HUES6 (cell line): ENCODE measurements around the gene KRT34.
"Not testable (repeated sequence)": the region's sequence is repeated elsewhere in the genome, so short reads cannot be mapped to it uniquely, and the experiment has no call there.

Experiments used
- H3K27ac ChIP-seq: 2 replicates; pipeline ENCODE4 v1.7.0; 2013; ENCODE audit warnings: low read depth, mild to moderate bottlenecking, low read length, inconsistent platforms
- H3K27me3 ChIP-seq: 2 replicates; pipeline ENCODE4 v1.6.1; 2013; ENCODE audit warnings: low read length; ENCODE audit not compliant: control insufficient read depth, insufficient read depth
- H3K36me3 ChIP-seq: 2 replicates; pipeline ENCODE4 v1.6.1; 2013; ENCODE audit warnings: low read length; ENCODE audit not compliant: control insufficient read depth, insufficient read depth
- H3K4me1 ChIP-seq: 2 replicates; pipeline ENCODE4 v1.6.1; 2013; ENCODE audit warnings: low read length; ENCODE audit not compliant: control insufficient read depth, insufficient read depth
- H3K4me3 ChIP-seq: 2 replicates; pipeline ENCODE4 v1.5.1; 2013; ENCODE audit warnings: low read depth, low read length
- H3K9ac ChIP-seq: one replicate; pipeline ENCODE4 v1.6.1; 2013; ENCODE audit warnings: mild to moderate bottlenecking, low read length
- H3K9me3 ChIP-seq: 2 replicates; pipeline ENCODE4 v1.6.1; 2013; ENCODE audit warnings: low read depth, low read length; ENCODE audit not compliant: control insufficient read depth, insufficient read depth

KRT34 gene

DNA sequence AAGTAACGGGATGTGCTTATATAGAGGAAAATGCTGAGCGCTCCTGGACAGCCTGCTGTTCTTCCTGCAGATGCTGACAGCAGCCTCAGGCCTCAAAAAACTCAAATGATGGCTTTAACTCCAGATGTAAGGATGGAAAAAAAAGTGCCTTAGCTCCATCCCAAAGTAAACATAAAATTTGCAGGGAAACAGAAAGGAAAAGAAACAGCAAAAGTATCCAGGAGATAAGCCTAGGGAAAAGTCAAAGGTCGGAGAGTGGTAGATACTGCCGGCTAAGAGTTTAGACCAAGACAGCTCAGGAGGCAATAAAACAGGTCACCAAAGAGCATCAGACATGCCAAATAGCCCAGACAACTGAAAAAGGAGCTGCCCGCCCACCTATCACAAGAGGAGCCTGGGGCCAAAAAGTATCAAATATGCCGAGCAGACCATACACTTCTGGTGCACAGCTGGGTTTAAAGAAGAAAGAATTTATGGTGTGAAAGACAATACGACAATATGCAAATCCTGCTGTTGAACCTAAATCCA lies 8.4 kb upstream of the KRT34 start:
- no peak overlapping the region for H3K9ac ChIP-seq
- no peaks in the 10 kb centered on the region for H3K36me3 ChIP-seq
- no peak overlapping the region for H3K27ac ChIP-seq
- H3K4me1 ChIP-seq: no peaks in the 10 kb centered on the region
- H3K9me3 ChIP-seq: peaks cover 6% of the 10 kb centered on the region; the same call in 1 of the 2 replicates
- no peaks in the 10 kb centered on the region for H3K27me3 ChIP-seq
- no peak overlapping the region for H3K4me3 ChIP-seq

DNA sequence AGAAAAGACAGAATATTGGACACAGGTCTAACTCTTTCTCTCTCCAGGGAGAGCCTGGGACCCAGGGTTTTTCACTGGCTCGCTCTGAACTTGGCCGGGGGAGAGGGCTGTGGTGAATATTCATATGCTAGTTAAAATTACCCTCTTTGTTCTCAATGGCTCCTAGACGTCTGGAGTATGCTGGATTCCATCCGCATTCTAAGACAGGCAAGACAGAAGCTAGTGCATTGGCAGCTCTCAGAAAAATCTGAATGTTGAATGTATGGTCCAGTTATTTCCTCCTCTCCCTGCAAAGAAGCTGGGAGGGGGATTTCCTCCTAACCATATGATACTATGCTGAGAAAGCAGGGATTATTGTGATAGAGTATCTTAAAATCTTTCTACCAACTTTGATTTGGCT lies 5.6 kb upstream of the KRT34 start:
- H3K4me3 ChIP-seq: no peak overlapping the region
- H3K9me3 ChIP-seq: peaks cover 6% of the 10 kb centered on the region; the same call in 1 of the 2 replicates
- no peak overlapping the region for H3K27ac ChIP-seq
- no peaks in the 10 kb centered on the region for H3K36me3 ChIP-seq
- no peaks in the 10 kb centered on the region for H3K4me1 ChIP-seq
- H3K27me3 ChIP-seq: no peaks in the 10 kb centered on the region
- no peak overlapping the region for H3K9ac ChIP-seq

DNA sequence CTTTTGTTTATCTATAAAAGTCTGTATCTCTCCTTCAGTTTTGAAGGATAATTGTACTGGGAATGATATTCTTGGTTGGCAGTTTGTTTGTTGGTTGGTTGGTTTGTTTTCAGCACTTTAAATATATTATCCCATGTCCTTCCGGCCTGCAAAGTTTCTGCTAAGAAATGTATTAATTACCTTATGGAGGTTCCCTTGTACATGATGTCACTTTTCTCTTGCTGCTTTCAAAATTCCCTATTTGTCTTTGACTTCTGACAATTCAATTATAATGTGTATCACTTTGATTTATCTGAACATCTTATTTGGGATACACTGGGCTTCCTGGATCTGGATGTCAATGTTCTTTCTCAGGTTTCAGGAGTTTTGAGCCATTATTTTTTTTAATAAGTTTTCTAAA lies 4.1 kb upstream of the KRT34 start:
- Histone ChIP-seq H3K27me3 (no peaks in the 10 kb centered on the region), H3K36me3 (no peaks in the 10 kb centered on the region), H3K4me1 (no peaks in the 10 kb centered on the region), H3K9me3 (peaks cover 6% of the 10 kb centered on the region; the same call in 1 of the 2 replicates), H3K27ac (no peak overlapping the region), H3K9ac (no peak overlapping the region), H3K4me3 (no peak overlapping the region)

DNA sequence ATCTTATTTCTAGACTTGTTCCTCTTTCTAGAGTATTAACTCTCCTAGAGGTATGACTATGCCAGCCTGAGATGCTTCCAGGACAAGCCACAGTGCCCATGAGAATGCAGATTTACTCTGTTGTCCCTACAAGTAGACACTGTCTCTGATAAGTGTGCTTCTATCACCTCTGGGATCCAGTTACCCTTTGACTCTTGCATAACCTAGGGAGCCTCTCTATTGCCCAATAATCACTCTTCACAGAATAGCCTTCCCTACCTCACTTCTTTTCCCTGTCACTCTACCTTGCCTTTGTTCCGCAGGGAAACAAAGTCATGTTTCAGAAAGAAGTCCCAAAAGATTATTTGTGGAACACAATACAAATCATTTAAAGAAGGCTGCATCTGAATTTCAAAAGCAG lies 1.6 kb upstream of the KRT34 start:
- Histone ChIP-seq H3K36me3 (no peaks in the 10 kb centered on the region), H3K9ac (no peak overlapping the region), H3K4me1 (no peaks in the 10 kb centered on the region), H3K4me3 (no peak overlapping the region), H3K27me3 (no peaks in the 10 kb centered on the region), H3K27ac (no peak overlapping the region), H3K9me3 (peaks cover 6% of the 10 kb centered on the region; the same call in 1 of the 2 replicates)

DNA sequence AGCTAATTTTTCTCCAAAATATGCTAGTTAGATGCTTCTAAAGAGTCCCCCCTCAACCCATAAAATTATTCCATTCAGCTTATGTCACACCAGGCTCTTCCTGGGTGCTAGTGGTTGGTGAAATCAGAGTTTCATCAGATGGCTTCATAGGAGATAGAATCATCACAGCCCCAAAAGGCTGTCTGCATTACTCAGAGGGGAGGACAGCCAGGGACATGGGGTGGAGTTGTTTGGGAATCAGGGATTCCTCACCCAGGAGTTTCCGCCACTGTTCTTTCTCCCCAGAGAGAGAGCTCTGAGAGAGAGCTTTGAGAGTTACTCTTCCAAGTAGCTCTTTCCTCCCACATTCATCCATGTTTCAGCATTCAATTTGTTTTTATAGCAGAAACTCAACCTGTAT lies 288 bp upstream of the KRT34 start:
- Histone ChIP-seq H3K9me3 (peaks cover 6% of the 10 kb centered on the region; the same call in 1 of the 2 replicates), H3K27me3 (no peaks in the 10 kb centered on the region)

DNA sequence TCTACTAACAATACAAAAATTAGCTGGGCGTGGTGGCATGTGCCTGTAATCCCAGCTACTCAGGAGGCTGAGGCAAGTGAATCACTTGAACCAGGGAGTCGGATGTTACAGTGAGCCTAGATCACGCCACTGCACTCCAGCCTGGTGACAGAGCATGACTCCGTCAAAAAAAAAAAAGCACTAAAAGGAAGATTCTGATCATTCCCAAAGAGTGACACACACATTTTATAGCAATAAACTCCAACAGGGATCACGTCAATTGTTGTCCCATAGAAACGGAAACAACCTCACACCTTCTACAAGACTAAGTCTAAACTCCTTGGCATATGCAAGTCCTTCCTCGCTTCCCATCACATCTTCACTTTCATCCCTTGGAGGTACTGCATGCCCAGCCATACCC lies 2.0 kb downstream of the KRT34 start:
- not testable (repeated sequence) for H3K4me1 ChIP-seq, H3K27ac ChIP-seq, H3K9me3 ChIP-seq, H3K36me3 ChIP-seq, H3K4me3 ChIP-seq, H3K27me3 ChIP-seq, H3K9ac ChIP-seq

More for the DNA sequence above, 288 bp upstream of the KRT34 start:
- Histone ChIP-seq H3K27ac (no peak overlapping the region), H3K36me3 (no peaks in the 10 kb centered on the region), H3K4me3 (no peak overlapping the region), H3K4me1 (peaks cover 5% of the 10 kb centered on the region; the same call in 1 of the 2 replicates), H3K9ac (no peak overlapping the region)

DNA sequence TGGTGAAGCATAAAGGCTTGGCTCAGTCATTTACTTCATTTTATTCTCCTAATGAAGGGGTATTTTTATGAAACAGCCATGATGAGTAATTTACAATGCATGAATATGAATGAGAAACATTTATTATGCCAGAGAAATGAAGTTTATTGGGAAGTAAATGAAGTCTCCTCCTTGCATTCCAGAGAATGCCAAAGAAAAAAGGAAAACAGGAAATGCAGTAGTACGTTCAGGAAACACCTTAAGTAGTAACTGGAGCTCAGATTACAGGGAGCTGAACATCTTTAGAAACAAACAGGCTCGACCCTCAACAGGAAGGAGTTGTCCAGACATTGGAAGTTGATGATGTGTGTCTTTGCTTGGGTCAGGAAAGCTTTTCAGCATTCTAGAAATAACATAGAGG lies 4.6 kb downstream of the KRT34 start:
- Histone ChIP-seq H3K27me3 (no peaks in the 10 kb centered on the region; the same call in 1 of the 2 replicates), H3K9ac (no peak overlapping the region), H3K4me1 (peaks cover 6% of the 10 kb centered on the region; the same call in 1 of the 2 replicates), H3K36me3 (no peaks in the 10 kb centered on the region), H3K9me3 (no peaks in the 10 kb centered on the region), H3K27ac (no peak overlapping the region), H3K4me3 (no peak overlapping the region)

DNA sequence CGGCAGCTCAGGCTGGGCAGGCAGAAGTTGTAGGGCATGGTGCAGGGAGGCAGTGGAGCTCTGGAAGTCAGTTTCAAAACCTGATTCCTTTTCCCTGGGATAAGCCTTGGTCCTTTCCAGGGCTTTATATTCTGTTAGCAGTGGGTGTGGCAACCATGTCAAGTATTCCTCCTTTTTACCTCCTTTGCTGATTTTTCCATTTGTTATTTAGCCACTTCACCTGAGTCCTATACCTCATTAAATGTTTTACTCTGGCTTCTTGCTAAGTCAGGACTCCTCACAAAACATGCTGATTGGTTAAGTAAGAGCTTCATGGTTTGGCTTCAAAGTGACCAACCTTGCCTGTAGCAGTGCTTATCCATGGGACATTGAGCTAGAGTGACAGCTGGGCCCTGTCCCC lies 12.4 kb downstream of the KRT34 start, which contains the start of gene KRT33B:
KRT33B (minus strand) TSS at position 101 of the 400 bp plus-strand sequence; CDS start at position 38, 63 bp downstream.
- H3K9ac ChIP-seq: no peak within 1 kb of the TSS
- H3K27ac ChIP-seq: no peak within 1 kb of the TSS
- no peak within 1 kb of the TSS for H3K4me3 ChIP-seq
- H3K27me3 ChIP-seq: no peaks in the 10 kb centered on the region; the same call in 1 of the 2 replicates
- H3K9me3 ChIP-seq: no peaks in the 10 kb centered on the region
- no peaks in the 10 kb centered on the region for H3K4me1 ChIP-seq
- no peaks in the 10 kb centered on the region for H3K36me3 ChIP-seq

DNA sequence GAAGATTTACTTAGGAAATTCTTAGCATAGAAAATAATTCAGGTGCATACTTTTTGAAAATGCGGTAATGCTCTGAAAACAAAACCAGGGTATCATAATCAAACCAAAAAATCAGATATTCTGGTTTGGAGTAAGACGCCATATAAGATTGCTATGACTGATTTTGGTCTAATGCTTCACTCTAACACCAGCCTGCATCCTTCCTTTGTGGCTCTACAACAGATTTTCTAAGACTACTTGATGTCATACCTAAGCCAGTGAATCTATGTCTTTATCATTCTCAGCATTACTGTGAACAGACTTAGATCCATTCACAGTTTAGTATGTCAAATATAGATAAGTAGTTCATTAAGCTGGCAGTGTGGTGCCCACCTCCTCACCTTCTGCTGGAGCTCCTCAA lies 13.1 kb downstream of the KRT34 start:
- Histone ChIP-seq H3K4me3 (no peak overlapping the region), H3K9ac (no peak overlapping the region), H3K27ac (no peak overlapping the region), H3K9me3 (no peaks in the 10 kb centered on the region), H3K36me3 (no peaks in the 10 kb centered on the region), H3K4me1 (no peaks in the 10 kb centered on the region), H3K27me3 (no peaks in the 10 kb centered on the region; the same call in 1 of the 2 replicates)

DNA sequence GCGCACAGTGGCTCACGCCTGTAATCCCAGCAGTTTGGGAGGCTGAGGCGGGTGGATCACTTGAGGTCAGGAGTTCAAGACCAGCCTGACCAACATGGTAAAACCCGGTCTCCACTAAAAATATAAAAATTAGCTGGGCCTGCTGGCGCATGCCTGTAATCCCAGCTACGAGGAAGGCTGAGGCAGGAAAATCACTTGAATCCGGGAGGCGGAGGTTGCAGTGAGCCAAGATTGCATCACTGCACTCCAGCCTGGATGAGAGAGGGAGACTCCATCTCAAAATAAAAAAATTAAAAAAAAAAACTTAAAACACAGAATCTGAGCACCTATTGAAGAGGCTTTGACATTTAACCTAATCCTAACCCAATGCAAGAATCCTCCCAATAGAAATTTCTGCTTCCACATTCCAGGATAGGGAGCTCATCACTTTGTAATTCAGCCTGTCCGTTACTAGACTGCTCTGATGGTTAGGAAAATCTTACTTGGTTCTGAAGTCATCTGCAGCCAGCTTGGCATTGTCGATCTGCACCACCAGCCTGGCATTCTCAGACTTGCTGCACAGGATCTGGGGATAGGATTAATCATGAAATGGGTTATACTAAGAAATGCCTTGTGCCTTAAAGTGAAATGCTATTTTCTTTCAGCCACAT lies 14.6 kb downstream of the KRT34 start:
- no peaks in the 10 kb centered on the region for H3K36me3 ChIP-seq
- H3K27me3 ChIP-seq: no peaks in the 10 kb centered on the region

DNA sequence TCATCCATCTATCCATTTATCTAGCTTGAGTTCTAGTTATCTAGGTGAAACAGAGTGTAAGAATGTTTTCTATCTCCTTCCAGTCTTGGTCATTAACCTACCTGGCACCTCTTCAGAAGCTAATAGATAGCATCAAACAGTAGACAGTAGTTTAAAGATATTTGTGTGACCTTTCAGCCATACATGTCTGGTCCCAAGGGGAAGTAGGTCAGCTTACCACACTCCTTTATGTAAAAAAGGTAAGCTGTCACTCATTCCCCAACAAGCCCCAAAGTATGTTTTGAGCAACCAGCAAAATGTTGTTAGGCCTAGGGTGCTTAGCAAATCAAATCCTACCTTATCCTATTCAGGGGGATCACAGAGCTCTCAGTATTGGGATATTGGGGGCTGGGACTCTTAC lies 16.0 kb downstream of the KRT34 start:
- Histone ChIP-seq H3K4me1 (no peaks in the 10 kb centered on the region), H3K27me3 (no peaks in the 10 kb centered on the region), H3K4me3 (no peak overlapping the region), H3K9me3 (no peaks in the 10 kb centered on the region), H3K9ac (no peak overlapping the region), H3K27ac (no peak overlapping the region), H3K36me3 (no peaks in the 10 kb centered on the region)

More for the DNA sequence above, 14.6 kb downstream of the KRT34 start:
- no peak overlapping the region for H3K9ac ChIP-seq
- no peaks in the 10 kb centered on the region for H3K9me3 ChIP-seq
- H3K4me3 ChIP-seq: no peak overlapping the region
- H3K4me1 ChIP-seq: no peaks in the 10 kb centered on the region
- no peak overlapping the region for H3K27ac ChIP-seq
